Uterus (tissue), 2 donors: ENCODE measurements around the gene TRIO.

Source experiments
- CTCF ChIP-seq, 4 experiments: fragments of 200-600 bp in 2 of 4; fragments of 450-650 bp in 2 of 4; sonication (generic) in 2 of 4; IDR thresholded peaks; one replicate each; pipeline ENCODE4 v1.5.1; 2016 to 2019; ENCODE audit warnings: antibody characterized with exemption in 4 of 4, mild to moderate bottlenecking in 2 of 4, moderate library complexity in 1 of 4
- POLR2A ChIP-seq, 2 donors: fragments of 450-650 bp; IDR thresholded peaks; one replicate each; pipeline ENCODE4 v1.6.1; 2016; ENCODE audit warnings: antibody characterized with exemption in 2 of 2, mild to moderate bottlenecking in 1 of 2, moderate library complexity in 1 of 2

GRCh38 chr5:14343376-14343775 lies 200.2 kb downstream of the TRIO start:
- no peak for TF ChIP-seq CTCF (IDR thresholded peaks at IDR 0.05)
- TF ChIP-seq POLR2A (IDR thresholded peaks at IDR 0.05) = no peak
